Measurements from ENCODE around the gene MED6.

Gene MED6, protein sequence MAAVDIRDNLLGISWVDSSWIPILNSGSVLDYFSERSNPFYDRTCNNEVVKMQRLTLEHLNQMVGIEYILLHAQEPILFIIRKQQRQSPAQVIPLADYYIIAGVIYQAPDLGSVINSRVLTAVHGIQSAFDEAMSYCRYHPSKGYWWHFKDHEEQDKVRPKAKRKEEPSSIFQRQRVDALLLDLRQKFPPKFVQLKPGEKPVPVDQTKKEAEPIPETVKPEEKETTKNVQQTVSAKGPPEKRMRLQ

DNA sequence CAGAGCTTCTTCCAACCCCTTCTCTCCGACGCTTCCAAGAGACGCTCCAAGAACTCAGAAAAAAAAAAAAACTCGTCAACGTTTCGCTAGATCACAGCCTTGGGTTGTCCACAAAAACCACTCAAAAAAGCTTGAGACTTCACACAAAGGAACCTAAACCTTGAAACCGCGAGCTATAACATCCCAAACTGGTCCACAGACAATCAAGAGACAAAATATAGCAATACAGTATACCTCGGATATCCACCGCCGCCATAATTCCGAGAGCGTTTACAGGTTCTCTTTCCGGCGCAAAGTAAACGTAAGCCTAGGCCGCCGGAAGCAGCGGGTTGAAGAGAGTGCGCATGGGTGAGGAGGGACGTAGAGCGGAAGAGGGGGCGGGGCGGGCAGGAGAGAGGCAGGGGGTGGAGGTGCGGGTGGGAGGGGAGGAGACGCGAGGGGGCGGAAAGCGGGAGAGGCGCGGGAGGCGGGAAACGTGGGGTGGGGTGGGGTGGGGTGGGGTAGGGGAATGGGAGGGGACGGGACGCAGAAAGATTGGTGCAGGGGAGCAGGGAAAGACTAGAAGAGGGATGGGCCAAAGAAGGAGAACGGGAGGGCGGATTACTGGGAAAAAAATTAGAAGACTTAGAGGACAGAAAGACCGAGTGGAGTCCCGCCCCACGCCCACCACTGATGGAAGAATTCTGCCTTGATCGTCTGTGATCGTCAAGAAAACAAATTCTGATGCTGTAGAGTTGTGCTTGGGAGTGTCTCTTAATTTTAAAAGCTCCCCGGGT is at the start of gene MED6:
MED6 (minus strand) TSS at position 274 of the 776 bp plus-strand sequence; CDS start at position 256, 18 bp downstream.
- H3F3A ChIP-seq (ENCODE audit: insufficient read depth, low read length), result no peaks in the 10 kb centered on the region
- H3K27me3 ChIP-seq (replicated peaks; ENCODE audit: insufficient read depth, low read length), result no peaks in the 10 kb centered on the region
- 0 out of 2 replicates have a peak, but pooled peaks cover 3% of the 10 kb centered on the region for H3K4me1 ChIP-seq (ENCODE audit: low read length)
- no peaks in the 10 kb centered on the region for H3K9me3 ChIP-seq (replicated peaks; ENCODE audit: insufficient read depth, low read length)
- no peaks in the 10 kb centered on the region for H3K36me3 ChIP-seq (replicated peaks; ENCODE audit: insufficient read depth, low read length)
- H4K20me1 ChIP-seq (ENCODE audit: insufficient read depth, low read length), result no peaks in the 10 kb centered on the region
- DNase-seq, result peak; percentile 80
- H3K9me2 ChIP-seq (replicated peaks; ENCODE audit: insufficient read depth, low read length), result no peaks in the 10 kb centered on the region
- peak within 1 kb of the TSS; percentile 54 for H3K4me2 ChIP-seq (ENCODE audit: low read depth, low read length)
- peak within 1 kb of the TSS; percentile 74 for H2AFZ ChIP-seq (ENCODE audit: low read length)
- H3K27ac ChIP-seq (ENCODE audit: low read length), result peak within 1 kb of the TSS; percentile 35; the same call in 1 of the 2 replicates
- H3K9ac ChIP-seq (ENCODE audit: low read length), result peak within 1 kb of the TSS; percentile 75
- TF ChIP-seq EZH2phosphoT487 (IDR thresholded peaks at IDR 0.05; ENCODE audit: low read length), result no peak
- no peak for TF ChIP-seq EZH2 (optimal IDR thresholded peaks at IDR 0.05; ENCODE audit: low read depth, low read length)
- TF ChIP-seq, protein P1, sequence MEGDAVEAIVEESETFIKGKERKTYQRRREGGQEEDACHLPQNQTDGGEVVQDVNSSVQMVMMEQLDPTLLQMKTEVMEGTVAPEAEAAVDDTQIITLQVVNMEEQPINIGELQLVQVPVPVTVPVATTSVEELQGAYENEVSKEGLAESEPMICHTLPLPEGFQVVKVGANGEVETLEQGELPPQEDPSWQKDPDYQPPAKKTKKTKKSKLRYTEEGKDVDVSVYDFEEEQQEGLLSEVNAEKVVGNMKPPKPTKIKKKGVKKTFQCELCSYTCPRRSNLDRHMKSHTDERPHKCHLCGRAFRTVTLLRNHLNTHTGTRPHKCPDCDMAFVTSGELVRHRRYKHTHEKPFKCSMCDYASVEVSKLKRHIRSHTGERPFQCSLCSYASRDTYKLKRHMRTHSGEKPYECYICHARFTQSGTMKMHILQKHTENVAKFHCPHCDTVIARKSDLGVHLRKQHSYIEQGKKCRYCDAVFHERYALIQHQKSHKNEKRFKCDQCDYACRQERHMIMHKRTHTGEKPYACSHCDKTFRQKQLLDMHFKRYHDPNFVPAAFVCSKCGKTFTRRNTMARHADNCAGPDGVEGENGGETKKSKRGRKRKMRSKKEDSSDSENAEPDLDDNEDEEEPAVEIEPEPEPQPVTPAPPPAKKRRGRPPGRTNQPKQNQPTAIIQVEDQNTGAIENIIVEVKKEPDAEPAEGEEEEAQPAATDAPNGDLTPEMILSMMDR (IDR thresholded peaks at IDR 0.05; ENCODE audit: low read length), result no peak
- peak within 1 kb of the TSS; percentile 90 for H3K4me3 ChIP-seq (ENCODE audit: low read length)
- H3K79me2 ChIP-seq (ENCODE audit: low read length), result peaks cover 45% of the 10 kb centered on the region

DNA sequence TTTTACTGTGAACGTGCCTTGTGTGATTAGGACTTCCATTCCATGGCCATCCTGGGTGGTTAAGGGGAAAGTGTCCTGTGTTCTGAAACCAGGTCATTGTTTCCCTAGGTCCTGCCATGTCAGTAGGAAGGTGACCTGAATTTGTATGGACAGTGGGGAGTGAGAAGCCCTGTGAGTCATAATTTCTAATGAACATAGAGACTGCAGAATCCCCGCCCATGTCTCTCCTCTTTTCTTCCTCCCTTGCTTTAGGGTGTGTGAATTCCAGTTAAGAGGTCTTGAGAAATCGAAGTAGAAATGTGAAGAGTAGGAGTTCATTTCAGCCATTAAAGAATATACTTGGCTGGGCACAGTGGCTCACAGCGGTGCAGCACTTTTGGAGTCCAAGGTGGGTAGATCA is 49.3 kb upstream of the MED6 start:
- DNase-seq, result no peak
- no peak for TF ChIP-seq EZH2 (optimal IDR thresholded peaks at IDR 0.05; ENCODE audit: low read depth, low read length)
- TF ChIP-seq, protein P1 (IDR thresholded peaks at IDR 0.05; ENCODE audit: low read length), result no peak
- no peak for TF ChIP-seq EZH2phosphoT487 (IDR thresholded peaks at IDR 0.05; ENCODE audit: low read length)
- Histone ChIP-seq H3K27me3 (replicated peaks; ENCODE audit: insufficient read depth, low read length) (no peaks in the 10 kb centered on the region), H3K4me2 (ENCODE audit: low read depth, low read length) (no peak overlapping the region), H3K36me3 (replicated peaks; ENCODE audit: insufficient read depth, low read length) (no peaks in the 10 kb centered on the region), H2AFZ (ENCODE audit: low read length) (no peak overlapping the region), H4K20me1 (ENCODE audit: insufficient read depth, low read length) (no peaks in the 10 kb centered on the region), H3K4me1 (ENCODE audit: low read length) (no peaks in the 10 kb centered on the region), H3K27ac (ENCODE audit: low read length) (no peak overlapping the region), H3K9me3 (replicated peaks; ENCODE audit: insufficient read depth, low read length) (no peaks in the 10 kb centered on the region), H3K9me2 (replicated peaks; ENCODE audit: insufficient read depth, low read length) (no peaks in the 10 kb centered on the region), H3F3A (ENCODE audit: insufficient read depth, low read length) (no peaks in the 10 kb centered on the region), H3K4me3 (ENCODE audit: low read length) (no peak overlapping the region), H3K79me2 (ENCODE audit: low read length) (no peaks in the 10 kb centered on the region), H3K9ac (ENCODE audit: low read length) (no peak overlapping the region)

DNA sequence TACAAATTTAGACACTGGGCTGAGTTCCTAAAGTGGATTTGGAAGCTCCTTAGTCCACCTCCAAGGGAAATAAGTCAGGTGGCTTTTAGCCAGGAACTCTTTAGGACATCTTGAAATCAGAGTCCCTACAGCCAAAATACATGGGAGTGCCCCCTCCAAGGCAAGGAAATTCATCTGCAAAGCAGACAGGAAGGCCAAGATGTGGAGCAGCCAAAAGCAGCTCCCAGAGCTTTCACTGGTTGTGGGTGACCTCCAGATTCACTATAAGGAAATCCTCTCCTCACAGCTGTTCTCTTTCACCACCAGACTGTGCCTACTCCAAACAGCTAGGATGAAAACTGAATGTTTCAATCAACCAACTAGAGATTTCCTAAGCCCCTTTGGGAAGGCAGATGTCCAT is 47.9 kb upstream of the MED6 start:
- no peaks in the 10 kb centered on the region for H3K36me3 ChIP-seq (replicated peaks; ENCODE audit: insufficient read depth, low read length)
- H3F3A ChIP-seq (ENCODE audit: insufficient read depth, low read length), result no peaks in the 10 kb centered on the region
- H3K4me1 ChIP-seq (ENCODE audit: low read length), result no peaks in the 10 kb centered on the region
- H3K9ac ChIP-seq (ENCODE audit: low read length), result no peak overlapping the region
- no peak for DNase-seq
- H2AFZ ChIP-seq (ENCODE audit: low read length), result no peak overlapping the region
- no peak overlapping the region for H3K4me3 ChIP-seq (ENCODE audit: low read length)
- TF ChIP-seq, protein P1 (IDR thresholded peaks at IDR 0.05; ENCODE audit: low read length), result no peak
- H3K9me2 ChIP-seq (replicated peaks; ENCODE audit: insufficient read depth, low read length), result no peaks in the 10 kb centered on the region
- H4K20me1 ChIP-seq (ENCODE audit: insufficient read depth, low read length), result no peaks in the 10 kb centered on the region
- no peaks in the 10 kb centered on the region for H3K9me3 ChIP-seq (replicated peaks; ENCODE audit: insufficient read depth, low read length)
- H3K4me2 ChIP-seq (ENCODE audit: low read depth, low read length), result no peak overlapping the region
- H3K79me2 ChIP-seq (ENCODE audit: low read length), result no peaks in the 10 kb centered on the region
- H3K27me3 ChIP-seq (replicated peaks; ENCODE audit: insufficient read depth, low read length), result no peaks in the 10 kb centered on the region
- no peak overlapping the region for H3K27ac ChIP-seq (ENCODE audit: low read length)

All from MM.1S (cell line).